Fibroblast of lung (primary cell): ENCODE results near the gene ABLIM2.

Experiments
- CTCF ChIP-seq, 2 donors: IDR thresholded peaks in 1 of 2; conservative IDR thresholded peaks in 1 of 2; 1 replicate in 1 of 2; 2 replicates in 1 of 2; pipeline ENCODE4 v1.5.1; 2011 to 2012; ENCODE audit warnings: low read length in 2 of 2, control low read depth in 1 of 2, inconsistent platforms in 1 of 2, low read depth in 1 of 2, mild to moderate bottlenecking in 1 of 2
- EZH2 ChIP-seq: IDR thresholded peaks from 2 replicates; pipeline ENCODE4 v1.5.1; 2012; ENCODE audit warnings: low read length, control low read depth, mild to moderate bottlenecking; ENCODE audit errors: missing control alignments

- no peak for TF ChIP-seq CTCF (conservative IDR thresholded peaks at IDR 0.05 in 1 of 2, IDR thresholded peaks at IDR 0.05 in 1 of 2; ENCODE audit: low read depth in 1 of 2, low read length in 2 of 2)
- no peak for TF ChIP-seq EZH2
These were observed 194.9 kb downstream of the ABLIM2 start for GRCh38 chr4:7963691-7964090.
